HS-5 (cell line): ENCODE data around the gene HPS5.

Source experiments
- DNase-seq: peaks from one replicate; pipeline ENCODE4 v3.0.0-alpha.2; 2012; ENCODE audit warnings: low read depth

HPS5 gene

DNA sequence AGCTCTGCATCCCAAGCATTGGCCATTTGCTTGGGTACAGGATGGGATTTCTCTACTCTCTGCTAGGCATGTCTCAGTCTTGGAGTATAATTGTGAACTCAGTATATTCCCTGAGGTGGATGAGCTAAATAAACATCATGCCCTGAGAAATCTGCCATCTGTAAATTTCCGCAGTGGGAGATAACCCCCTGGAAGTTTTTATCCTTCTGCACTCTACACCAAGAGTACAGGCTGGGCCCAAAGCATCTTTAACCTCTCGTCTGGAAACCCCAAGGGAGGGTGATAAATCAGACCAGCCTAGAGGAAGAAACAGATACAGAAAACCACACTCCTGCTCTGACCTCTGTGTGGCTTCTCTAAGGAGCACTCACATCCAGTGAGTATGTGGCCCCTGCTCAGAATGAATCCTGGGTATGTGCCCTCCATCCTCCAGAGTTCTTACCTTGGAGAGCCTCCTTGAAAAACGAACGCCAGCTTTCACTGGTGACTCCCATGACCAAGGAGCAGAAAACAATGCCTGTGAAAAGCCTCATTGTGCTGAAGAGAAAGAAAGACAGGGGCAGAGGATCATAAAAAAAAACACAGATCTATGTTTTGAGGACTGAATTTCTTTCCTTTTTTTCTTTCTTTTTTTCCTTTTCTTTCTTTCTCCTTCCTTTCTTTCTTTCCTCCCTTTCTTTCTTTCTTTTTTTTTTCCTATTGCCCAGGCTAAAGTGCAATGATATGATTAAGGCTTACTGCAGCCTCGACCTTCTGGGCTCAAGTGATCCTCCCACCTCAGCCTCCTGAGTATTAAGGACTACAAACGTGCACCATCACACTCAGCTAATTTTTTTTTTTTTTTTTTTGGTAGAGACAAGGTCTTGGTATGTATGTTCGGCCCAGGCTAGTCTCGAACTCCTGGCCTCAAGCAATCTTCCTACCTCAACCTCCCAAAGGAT, 86.3 kb downstream of the HPS5 start:
- DNase-seq, result no peak

DNA sequence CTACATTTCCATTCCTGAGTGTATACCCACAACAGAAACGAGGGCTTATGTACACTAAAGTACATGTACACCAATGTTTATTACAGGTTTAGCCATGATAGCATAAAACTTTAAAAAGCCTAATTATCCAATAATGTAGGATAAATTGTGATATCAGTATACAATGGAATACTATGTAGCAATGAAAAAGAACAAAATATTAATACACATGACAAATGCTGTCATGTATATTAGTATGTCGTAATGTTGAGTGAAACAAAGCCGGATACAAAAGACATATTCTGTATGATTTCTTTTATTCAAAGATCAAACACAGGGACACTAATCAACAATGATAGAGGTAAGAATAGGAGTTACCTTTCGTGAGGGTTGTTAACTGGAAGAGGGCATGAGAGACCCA, 88.0 kb downstream of the HPS5 start:
- DNase-seq, result no peak

DNA sequence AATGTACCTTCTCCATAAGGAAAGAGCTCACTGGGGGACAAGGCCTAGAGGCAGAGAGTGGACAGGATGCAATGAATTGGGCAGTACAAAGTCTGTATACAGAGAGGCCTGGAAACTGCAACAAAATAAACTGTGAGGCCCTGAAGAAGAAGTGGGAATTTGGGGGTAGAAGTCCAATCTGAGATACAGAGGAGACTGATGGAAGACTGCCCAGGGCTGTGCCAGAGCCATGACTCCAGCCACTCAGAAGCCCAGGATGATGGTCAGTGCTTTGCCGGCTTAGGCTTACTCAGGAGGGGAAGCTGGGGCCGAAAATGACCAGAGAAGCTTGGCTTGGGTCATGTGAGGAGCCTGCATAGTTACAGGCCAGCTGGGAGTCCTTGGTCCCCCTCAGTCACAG, 91.1 kb downstream of the HPS5 start:
- DNase-seq, result no peak

DNA sequence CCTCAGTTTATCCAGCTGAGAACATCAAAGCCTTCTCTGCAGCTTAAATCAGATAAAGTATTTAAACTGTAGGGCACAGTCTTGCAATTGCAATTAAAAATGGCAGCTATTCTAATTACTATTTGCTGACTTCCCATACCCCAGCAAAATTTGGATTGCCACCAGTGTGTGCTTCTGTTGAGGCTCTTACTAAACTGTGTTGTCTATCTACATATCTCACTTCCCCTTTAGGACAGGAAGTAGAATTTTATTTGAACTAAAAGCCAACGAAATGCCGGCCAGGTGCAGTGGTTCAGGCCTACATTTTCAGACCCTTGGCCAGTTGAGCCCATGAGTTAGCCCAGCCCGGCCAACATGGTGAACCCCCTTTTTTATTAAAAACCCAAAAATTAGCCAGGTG, 92.4 kb downstream of the HPS5 start:
- DNase-seq, result no peak
